ENCODE data around the gene LRBA. TPM values are rescaled to one million over a fixed set of nuclear protein-coding genes. Genes with fewer than 3 reads are reported as not detected.

The LRBA gene
- total RNA-seq, 2 donors from 2014 or later, result 55.5 to 77.7 TPM

DNA sequence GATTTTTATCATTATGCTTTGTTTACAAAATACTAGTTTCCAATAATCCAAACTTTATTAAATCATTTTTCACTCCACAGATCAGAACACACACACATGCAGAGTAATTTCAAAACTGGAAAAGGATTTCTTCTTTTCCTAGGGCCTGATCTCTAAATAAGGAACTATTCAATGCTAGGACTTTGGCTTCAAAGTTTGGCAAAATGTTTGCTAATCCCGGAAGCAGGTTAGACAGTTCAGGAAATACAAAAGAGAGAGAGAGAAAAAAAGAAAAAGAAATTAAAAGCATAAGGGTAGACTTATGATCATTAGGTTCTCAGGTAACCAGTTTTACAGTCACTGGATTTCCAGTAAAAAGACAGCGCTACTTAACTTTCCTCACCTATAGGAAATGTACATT is 725.9 kb downstream of the LRBA start:
- TF ChIP-seq, protein P1, sequence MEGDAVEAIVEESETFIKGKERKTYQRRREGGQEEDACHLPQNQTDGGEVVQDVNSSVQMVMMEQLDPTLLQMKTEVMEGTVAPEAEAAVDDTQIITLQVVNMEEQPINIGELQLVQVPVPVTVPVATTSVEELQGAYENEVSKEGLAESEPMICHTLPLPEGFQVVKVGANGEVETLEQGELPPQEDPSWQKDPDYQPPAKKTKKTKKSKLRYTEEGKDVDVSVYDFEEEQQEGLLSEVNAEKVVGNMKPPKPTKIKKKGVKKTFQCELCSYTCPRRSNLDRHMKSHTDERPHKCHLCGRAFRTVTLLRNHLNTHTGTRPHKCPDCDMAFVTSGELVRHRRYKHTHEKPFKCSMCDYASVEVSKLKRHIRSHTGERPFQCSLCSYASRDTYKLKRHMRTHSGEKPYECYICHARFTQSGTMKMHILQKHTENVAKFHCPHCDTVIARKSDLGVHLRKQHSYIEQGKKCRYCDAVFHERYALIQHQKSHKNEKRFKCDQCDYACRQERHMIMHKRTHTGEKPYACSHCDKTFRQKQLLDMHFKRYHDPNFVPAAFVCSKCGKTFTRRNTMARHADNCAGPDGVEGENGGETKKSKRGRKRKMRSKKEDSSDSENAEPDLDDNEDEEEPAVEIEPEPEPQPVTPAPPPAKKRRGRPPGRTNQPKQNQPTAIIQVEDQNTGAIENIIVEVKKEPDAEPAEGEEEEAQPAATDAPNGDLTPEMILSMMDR (IDR thresholded peaks at IDR 0.05), result no peak
- no peak overlapping the region for H3K9ac ChIP-seq (ENCODE audit: low read depth in 2 of 2, low read length in 2 of 2)
- intact Hi-C loops (cut with DNase I), result no loop called here
- H3K36me3 ChIP-seq, result no peaks in the 10 kb centered on the region
- DNase-seq, result no peak
- H3K27me3 ChIP-seq, result no peaks in the 10 kb centered on the region
- H3K9me3 ChIP-seq, result no peaks in the 10 kb centered on the region
- no peaks in the 10 kb centered on the region for H3K4me1 ChIP-seq
- H3K27ac ChIP-seq, result no peak overlapping the region
- no peak overlapping the region for H3K4me3 ChIP-seq

DNA sequence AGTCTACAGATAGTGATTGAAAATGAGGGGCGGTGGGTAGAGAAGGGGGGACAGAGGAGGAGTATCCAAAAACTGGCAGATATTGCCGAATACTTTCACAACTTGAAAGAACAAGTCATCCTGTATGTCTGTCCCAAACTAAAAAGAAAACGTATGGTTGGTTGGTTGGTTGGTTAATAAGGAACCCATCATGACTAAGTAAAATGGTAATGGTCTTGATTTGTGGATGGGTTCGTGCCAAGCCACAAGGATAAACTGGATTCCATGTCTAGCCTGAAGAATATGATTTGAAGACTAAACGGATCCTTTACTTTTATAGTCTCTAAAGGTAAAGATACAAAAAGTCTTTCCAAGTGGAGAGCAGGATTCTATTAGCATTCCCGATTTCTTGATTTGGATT is 728.4 kb downstream of the LRBA start:
- Histone ChIP-seq H3K4me3 (no peak overlapping the region), H3K36me3 (no peaks in the 10 kb centered on the region), H3K4me1 (no peaks in the 10 kb centered on the region), H3K9me3 (no peaks in the 10 kb centered on the region), H3K9ac (ENCODE audit: low read depth in 2 of 2, low read length in 2 of 2) (no peak overlapping the region), H3K27me3 (no peaks in the 10 kb centered on the region), H3K27ac (no peak overlapping the region)
- no peak for DNase-seq
- intact Hi-C loops (cut with DNase I), result no loop called here
- TF ChIP-seq, protein P1 (IDR thresholded peaks at IDR 0.05), result no peak

DNA sequence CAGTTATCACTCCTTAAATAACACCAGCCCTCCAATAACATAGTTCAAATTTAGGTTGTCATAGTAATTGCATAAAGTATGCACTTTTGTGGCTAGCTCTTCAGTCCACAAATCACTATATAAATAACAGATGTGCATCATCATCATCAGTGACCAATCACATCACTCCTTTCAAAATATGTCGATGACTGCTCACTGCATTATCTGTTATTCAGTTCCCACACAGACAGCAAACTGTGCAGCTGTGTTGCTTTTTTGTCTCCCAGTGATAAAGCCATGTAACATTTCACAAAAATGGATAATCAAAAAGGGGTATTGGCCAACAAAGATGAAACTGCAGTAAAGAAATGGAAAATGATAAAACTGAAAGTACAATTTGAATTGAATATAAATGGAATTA is 731.4 kb downstream of the LRBA start:
- no peak overlapping the region for H3K4me3 ChIP-seq
- no peaks in the 10 kb centered on the region for H3K36me3 ChIP-seq
- no peaks in the 10 kb centered on the region for H3K27me3 ChIP-seq
- H3K27ac ChIP-seq, result no peak overlapping the region
- DNase-seq, result no peak
- no peaks in the 10 kb centered on the region for H3K9me3 ChIP-seq
- TF ChIP-seq, protein P1 (IDR thresholded peaks at IDR 0.05), result no peak
- no peaks in the 10 kb centered on the region for H3K4me1 ChIP-seq
- H3K9ac ChIP-seq (ENCODE audit: low read depth in 2 of 2, low read length in 2 of 2), result no peak overlapping the region
- intact Hi-C loops (cut with DNase I), result no loop called here

DNA sequence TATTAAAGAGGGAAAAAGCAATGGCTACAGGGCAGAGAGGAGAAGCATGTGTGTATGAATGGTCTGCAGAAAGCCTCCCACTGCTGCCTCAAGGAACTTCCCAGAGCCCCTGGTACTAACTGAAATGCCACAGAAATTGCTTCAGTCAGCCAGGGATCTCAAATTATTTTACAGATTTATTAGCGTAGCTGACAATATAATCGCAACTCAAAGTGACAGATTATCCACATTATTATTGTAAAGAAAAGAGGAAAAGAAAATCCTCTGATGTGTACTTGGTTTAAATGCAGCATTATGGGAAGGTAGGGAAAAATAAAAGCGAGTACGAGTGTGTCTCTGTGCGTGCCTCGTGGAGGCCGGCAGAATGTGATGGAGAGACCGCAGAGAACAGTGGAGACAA is 734.1 kb downstream of the LRBA start:
- H3K9me3 ChIP-seq, result no peaks in the 10 kb centered on the region
- no peaks in the 10 kb centered on the region for H3K27me3 ChIP-seq
- TF ChIP-seq, protein P1 (IDR thresholded peaks at IDR 0.05), result no peak
- no peaks in the 10 kb centered on the region for H3K36me3 ChIP-seq
- no peak overlapping the region for H3K9ac ChIP-seq (ENCODE audit: low read depth in 2 of 2, low read length in 2 of 2)
- H3K27ac ChIP-seq, result no peak overlapping the region
- no peak overlapping the region for H3K4me3 ChIP-seq
- no peak for DNase-seq
- intact Hi-C loops (cut with DNase I), result no loop called here
- H3K4me1 ChIP-seq, result no peaks in the 10 kb centered on the region

DNA sequence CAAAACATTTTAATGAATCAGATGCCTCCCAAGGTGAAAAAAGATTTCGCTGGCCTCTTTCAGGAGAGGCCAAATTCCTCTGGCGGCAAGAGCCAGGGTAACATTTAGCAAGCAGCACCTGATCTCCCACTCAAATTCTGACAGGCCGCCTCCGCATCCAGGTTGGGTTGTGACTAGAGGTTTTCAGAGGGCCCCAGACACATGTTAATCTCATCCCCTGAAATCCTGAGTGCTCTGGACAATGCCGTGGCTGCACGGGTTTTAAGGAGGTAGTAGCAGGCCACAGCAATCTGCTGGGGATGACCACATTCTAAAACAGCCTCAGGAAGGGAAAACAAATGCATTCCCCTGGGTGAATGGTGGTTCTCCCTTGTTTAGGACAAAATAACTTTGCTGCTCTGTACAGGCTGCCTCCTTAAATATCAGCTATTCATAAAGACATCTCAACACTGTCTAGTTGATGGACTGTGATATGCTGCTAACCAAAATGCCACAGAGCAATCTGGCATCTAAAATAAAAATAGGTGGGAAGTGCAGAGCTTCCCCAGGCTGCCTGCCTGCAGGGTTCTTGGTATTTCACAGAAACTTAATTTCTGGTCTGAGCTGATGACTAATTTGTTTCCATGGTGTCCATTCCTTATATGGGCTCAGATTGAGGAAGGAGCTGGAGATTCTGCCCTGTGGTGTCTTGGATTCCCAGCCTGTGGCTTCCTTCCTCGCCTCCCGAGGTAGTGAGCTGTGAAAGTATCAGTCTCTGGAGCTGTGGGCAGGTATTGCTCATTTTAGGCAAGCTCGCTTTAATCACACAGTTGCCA is 734.8 kb downstream of the LRBA start:
- H3K36me3 ChIP-seq, result no peaks in the 10 kb centered on the region
- intact Hi-C loops (cut with DNase I), result no loop called here
- H3K27ac ChIP-seq, result no peak overlapping the region
- no peak overlapping the region for H3K9ac ChIP-seq (ENCODE audit: low read depth in 2 of 2, low read length in 2 of 2)
- TF ChIP-seq, protein P1 (IDR thresholded peaks at IDR 0.05), result no peak
- H3K9me3 ChIP-seq, result no peaks in the 10 kb centered on the region
- H3K27me3 ChIP-seq, result no peaks in the 10 kb centered on the region
- no peak overlapping the region for H3K4me3 ChIP-seq
- no peaks in the 10 kb centered on the region for H3K4me1 ChIP-seq
- DNase-seq, result no peak

All from colonic mucosa (tissue), 4 donors.